DND-41 (cell line): ENCODE results near the gene PEAK3.

Experiments used
- CTCF ChIP-seq: IDR thresholded peaks from 2 replicates; pipeline ENCODE4 v1.5.1; 2012; ENCODE audit warnings: borderline replicate concordance, low read length, moderate library complexity, mild to moderate bottlenecking; ENCODE audit not compliant: poor library complexity, severe bottlenecking; ENCODE audit errors: extremely low read depth
- EZH2 ChIP-seq: IDR thresholded peaks from 3 replicates; pipeline ENCODE4 v1.6.1; 2012; ENCODE audit warnings: borderline replicate concordance, low read depth, mild to moderate bottlenecking, moderate library complexity, low read length, inconsistent platforms; ENCODE audit not compliant: severe bottlenecking

GRCh38 chr19:2245273-2245672 is 36.7 kb downstream of the PEAK3 start:
- TF ChIP-seq CTCF (no peak), EZH2 (no peak)
